Islet precursor cell (in vitro differentiated cells): ENCODE measurements around the gene TMTC3.
"Not testable (repeated sequence)": the region's sequence is repeated elsewhere in the genome, so short reads cannot be mapped to it uniquely, and the experiment has no call there.

ENCODE experiments used
- DNase-seq: peaks from one replicate; pipeline ENCODE4 v3.0.0-alpha.2; 2018

The TMTC3 gene

GRCh38 chr12:88167384-88167783, 25.3 kb downstream of the TMTC3 start:
- no peak for DNase-seq

GRCh38 chr12:88172844-88173407, 30.8 kb downstream of the TMTC3 start:
- no peak for DNase-seq

- DNase-seq: no peak
Measured at GRCh38 chr12:88175544-88175943, 33.4 kb downstream of the TMTC3 start.

- DNase-seq: no peak
Measured at GRCh38 chr12:88179436-88180014, 37.4 kb downstream of the TMTC3 start.

- peak; percentile 68 for DNase-seq
Measured at GRCh38 chr12:88181881-88182280, 39.8 kb downstream of the TMTC3 start.

GRCh38 chr12:88182416-88182815, 40.3 kb downstream of the TMTC3 start:
- DNase-seq: no peak

- DNase-seq: no peak
Measured at GRCh38 chr12:88184196-88184595, 42.1 kb downstream of the TMTC3 start.

GRCh38 chr12:88185279-88185678, 43.2 kb downstream of the TMTC3 start:
- no peak for DNase-seq

GRCh38 chr12:88185988-88186387, 43.9 kb downstream of the TMTC3 start:
- DNase-seq: no peak

- no peak for DNase-seq
Measured at GRCh38 chr12:88187571-88187970, 45.5 kb downstream of the TMTC3 start.

GRCh38 chr12:88188180-88188579, 46.1 kb downstream of the TMTC3 start:
- DNase-seq: no peak

- DNase-seq: no peak
Measured at GRCh38 chr12:88192426-88192825, 50.3 kb downstream of the TMTC3 start.

GRCh38 chr12:88194868-88195267, 52.8 kb downstream of the TMTC3 start:
- DNase-seq: no peak

GRCh38 chr12:88200029-88200428, 57.9 kb downstream of the TMTC3 start:
- no peak for DNase-seq

GRCh38 chr12:88202500-88202899, 60.4 kb downstream of the TMTC3 start:
- no peak for DNase-seq

GRCh38 chr12:88206601-88207000, 64.5 kb downstream of the TMTC3 start:
- no peak for DNase-seq

GRCh38 chr12:88207921-88208620, 66.0 kb downstream of the TMTC3 start:
- DNase-seq: no peak

- DNase-seq: no peak
Measured at GRCh38 chr12:88208661-88209060, 66.6 kb downstream of the TMTC3 start.

- DNase-seq: not testable (repeated sequence)
Measured at GRCh38 chr12:88210311-88210710, 68.2 kb downstream of the TMTC3 start.

GRCh38 chr12:88218293-88218692, 76.2 kb downstream of the TMTC3 start:
- DNase-seq: peak; percentile 38

GRCh38 chr12:88219861-88220260, 77.8 kb downstream of the TMTC3 start:
- no peak for DNase-seq

GRCh38 chr12:88223519-88223918, 81.4 kb downstream of the TMTC3 start:
- no peak for DNase-seq

- DNase-seq: no peak
Measured at GRCh38 chr12:88225776-88226175, 83.7 kb downstream of the TMTC3 start.

- DNase-seq: no peak
Measured at GRCh38 chr12:88227263-88227662, 85.2 kb downstream of the TMTC3 start.

- DNase-seq: peak; percentile 34
Measured at GRCh38 chr12:88227871-88228270, 85.8 kb downstream of the TMTC3 start.
